GM15510 (cell line): ENCODE data around the gene MAP2K6.

ENCODE experiments used
- POLR2A ChIP-seq: IDR thresholded peaks from 3 replicates; pipeline ENCODE4 v1.6.1; 2011; ENCODE audit warnings: borderline replicate concordance; ENCODE audit not compliant: insufficient read length; ENCODE audit errors: extremely low read depth

The MAP2K6 gene

GRCh38 chr17:69492410-69493071 is 78.0 kb downstream of the MAP2K6 start:
- no peak for TF ChIP-seq POLR2A

- no peak for TF ChIP-seq POLR2A
Observed at GRCh38 chr17:69495787-69496186, 81.3 kb downstream of the MAP2K6 start.

- no peak for TF ChIP-seq POLR2A
Observed at GRCh38 chr17:69497161-69497560, 82.7 kb downstream of the MAP2K6 start.

- no peak for TF ChIP-seq POLR2A
Observed at GRCh38 chr17:69499318-69499717, 84.8 kb downstream of the MAP2K6 start.

- TF ChIP-seq POLR2A, result no peak
Observed at GRCh38 chr17:69500911-69501429, 86.5 kb downstream of the MAP2K6 start.

GRCh38 chr17:69501591-69502468 is 87.3 kb downstream of the MAP2K6 start:
- TF ChIP-seq POLR2A, result no peak

GRCh38 chr17:69503711-69504110 is 89.2 kb downstream of the MAP2K6 start:
- no peak for TF ChIP-seq POLR2A

GRCh38 chr17:69505740-69506139 is 91.2 kb downstream of the MAP2K6 start:
- TF ChIP-seq POLR2A, result no peak

- no peak for TF ChIP-seq POLR2A
Observed at GRCh38 chr17:69506489-69506888, 92.0 kb downstream of the MAP2K6 start.

GRCh38 chr17:69508814-69509213 is 94.3 kb downstream of the MAP2K6 start:
- no peak for TF ChIP-seq POLR2A

- no peak for TF ChIP-seq POLR2A
Observed at GRCh38 chr17:69511250-69511649, 96.8 kb downstream of the MAP2K6 start.

- no peak for TF ChIP-seq POLR2A
Observed at GRCh38 chr17:69512946-69513345, 98.4 kb downstream of the MAP2K6 start.

- TF ChIP-seq POLR2A, result no peak
Observed at GRCh38 chr17:69516225-69516624, 101.7 kb downstream of the MAP2K6 start.

GRCh38 chr17:69516911-69517310 is 102.4 kb downstream of the MAP2K6 start:
- peak; percentile 33 for TF ChIP-seq POLR2A

GRCh38 chr17:69518951-69519350 is 104.5 kb downstream of the MAP2K6 start:
- TF ChIP-seq POLR2A, result no peak
